ENCODE measurements around the gene ANKZF1.
A peak's percentile ranks its signal among the peaks of the same experiment; 100 is the strongest.

ANKZF1 gene

DNA sequence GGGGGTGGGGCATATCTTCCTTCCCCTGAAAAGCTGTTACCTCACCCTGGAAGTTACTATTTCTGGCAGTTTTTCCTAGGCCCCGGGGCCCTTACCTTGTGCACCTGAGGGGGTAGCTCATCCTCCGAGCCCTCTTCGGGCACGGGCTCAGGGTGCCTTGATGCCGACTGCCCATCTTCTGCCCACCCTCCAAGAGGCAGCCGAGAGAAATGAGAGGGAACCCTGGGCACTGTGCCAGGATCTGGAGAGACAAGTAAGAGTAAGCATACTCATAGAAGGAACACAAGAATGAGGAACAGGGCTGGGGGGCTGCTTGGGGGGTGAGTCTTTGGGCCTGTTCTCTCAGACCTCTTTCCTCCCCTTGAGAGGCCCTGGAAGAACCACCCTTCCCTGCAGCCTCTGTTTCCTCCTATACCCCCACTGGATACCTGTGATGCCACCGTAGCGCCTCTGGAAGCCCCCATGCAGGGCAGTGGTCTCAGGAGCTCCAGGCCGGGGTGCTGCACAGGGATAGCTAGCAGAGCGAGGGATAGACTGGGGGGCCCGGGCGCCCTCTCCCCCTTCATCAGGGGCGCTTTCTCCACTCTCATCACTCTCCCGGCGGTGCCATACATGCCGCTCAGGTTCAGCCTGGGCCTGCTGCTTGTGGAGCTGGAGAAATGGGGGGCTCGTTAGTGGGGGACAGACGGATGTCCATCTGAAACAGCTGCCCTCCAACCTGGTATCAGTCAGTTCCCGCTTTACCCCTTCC is 8.8 kb upstream of the ANKZF1 start:
- no peak for DNase-seq (ENCODE audit: low read depth)
- no peak overlapping the region for H3K4me3 ChIP-seq (ENCODE audit: low read depth, low read length)

DNA sequence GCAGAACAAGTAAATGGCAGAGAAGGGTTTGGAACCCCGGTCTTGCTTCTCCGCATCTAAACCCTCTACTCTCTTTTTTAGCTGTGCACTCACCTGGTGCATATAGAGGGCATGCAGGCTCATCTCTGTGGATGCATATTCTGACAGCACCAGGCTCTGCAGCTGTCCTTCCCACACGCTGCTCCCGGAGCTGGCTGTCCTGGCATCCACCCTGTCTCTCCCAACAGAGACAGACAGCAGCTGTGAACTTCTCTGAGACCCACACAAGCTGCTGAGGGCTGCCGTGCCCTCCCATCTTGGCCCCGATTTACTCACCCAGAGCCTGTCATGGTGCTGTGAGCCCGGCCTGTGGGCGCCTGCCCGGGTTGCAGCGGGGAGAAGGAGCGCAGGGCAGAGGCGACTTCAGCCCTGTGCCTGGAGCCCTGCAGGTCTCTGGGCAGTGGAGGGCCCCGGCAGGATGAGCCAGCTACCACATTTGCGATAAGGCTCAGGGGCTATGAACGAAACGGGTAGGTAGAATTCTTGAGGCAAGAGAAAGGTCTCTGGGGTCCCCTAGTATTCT is 7.6 kb upstream of the ANKZF1 start:
- no peak overlapping the region for H3K4me3 ChIP-seq (ENCODE audit: low read depth, low read length)
- no peak for DNase-seq (ENCODE audit: low read depth)

DNA sequence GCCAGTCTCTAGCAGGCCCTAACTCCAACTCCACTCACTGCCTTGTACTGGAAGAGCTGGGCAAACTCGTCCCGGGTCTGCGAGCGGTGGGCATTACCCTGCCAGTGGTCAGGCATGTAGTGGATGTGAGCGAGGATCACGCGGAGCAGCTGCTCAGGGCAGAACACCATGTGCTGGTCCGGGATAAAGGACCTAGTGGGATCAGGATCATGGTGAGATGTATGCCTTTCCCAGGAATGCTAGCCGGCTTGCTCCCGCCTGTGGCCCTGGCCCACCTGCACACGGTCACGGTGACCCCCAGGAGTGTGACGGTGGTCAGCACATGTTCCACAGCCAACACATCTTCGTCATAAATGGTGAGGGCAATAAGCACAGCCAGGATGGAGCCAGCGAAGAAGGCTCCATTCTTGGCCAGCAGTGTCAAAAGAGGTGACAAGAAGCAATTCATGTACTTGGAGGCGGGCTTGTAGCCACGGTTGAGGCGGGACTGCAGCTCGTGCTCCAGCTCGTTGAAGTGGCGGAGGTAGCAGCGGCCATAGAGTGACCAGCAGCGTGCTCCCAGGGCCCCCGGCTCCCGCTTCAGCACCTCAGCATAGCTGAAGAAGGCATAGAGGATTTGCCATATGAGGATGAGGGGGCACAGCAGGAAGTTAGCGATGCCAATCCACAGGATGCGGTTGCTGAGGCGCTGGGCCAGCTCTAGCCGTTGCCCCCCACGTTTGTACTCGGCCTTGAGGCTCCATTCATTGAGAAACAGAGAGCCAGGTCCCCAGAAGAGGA is 5.6 kb upstream of the ANKZF1 start:
- no peak for DNase-seq (ENCODE audit: low read depth)
- no peak overlapping the region for H3K4me3 ChIP-seq (ENCODE audit: low read depth, low read length)

DNA sequence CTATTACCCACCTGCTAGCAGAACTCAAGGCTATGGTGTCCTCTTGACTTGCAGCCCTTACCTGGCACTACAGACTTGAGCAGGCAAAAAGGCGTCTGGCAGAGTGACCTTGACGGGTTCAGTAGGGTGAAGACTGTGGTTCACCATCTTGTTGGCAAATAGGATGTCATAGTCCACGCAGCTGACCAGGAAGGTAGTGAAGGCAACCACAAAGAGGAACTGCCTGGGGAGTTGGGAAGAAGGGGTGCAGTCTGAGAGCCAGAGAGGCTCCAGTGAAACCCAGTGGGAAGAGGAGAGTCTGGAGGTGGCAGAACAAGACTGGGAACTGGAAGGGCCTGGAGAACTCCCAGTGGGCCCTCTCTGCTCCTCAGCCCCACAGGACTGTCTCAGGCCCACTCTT is 4.3 kb upstream of the ANKZF1 start:
- no peak overlapping the region for H3K4me3 ChIP-seq (ENCODE audit: low read depth, low read length)
- no peak for DNase-seq (ENCODE audit: low read depth)

DNA sequence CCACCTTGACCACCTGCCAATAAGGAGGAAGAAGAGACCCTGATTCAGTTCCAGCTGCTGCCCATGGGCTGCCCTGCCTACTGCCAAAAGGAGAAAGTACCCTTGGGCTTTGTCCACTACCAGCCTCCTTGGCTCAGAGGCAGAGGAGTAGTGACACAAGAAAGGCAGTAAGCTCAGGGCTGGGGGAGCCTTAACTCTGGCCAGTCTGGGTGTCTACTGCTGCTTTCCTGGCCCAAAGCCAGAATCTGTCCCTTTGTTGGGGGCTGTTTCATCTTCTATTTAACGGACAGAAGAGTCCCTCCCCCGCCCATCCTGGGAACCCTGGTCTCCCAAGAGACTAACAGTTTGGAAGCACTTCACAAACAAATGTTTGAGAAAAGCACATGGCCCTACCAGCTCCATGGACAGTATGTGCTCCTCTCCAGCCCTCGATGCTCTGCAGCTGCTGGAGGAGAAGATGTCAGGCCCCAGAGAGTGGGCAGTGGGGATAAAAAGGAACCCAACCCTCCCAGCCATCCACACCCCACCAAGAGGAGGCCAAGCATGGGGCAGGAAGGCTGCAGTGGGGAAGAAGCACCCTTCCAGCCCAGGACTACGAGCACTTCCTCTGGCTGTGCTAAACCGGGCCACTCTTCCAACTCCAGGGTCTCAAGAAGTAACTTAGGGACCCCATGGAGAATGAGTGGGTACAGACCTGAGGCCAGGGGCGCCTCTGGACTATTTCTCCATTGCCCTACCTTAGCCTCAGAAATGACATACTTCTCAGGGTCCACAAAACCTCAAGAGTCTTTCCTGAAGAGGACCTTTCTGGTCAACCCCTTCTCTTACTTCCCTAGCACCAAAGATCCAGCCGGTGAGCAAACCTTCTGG is 1.3 kb upstream of the ANKZF1 start:
- peak overlapping the region; percentile 77 for H3K4me3 ChIP-seq (ENCODE audit: low read depth, low read length)
- no peak for DNase-seq (ENCODE audit: low read depth)

DNA sequence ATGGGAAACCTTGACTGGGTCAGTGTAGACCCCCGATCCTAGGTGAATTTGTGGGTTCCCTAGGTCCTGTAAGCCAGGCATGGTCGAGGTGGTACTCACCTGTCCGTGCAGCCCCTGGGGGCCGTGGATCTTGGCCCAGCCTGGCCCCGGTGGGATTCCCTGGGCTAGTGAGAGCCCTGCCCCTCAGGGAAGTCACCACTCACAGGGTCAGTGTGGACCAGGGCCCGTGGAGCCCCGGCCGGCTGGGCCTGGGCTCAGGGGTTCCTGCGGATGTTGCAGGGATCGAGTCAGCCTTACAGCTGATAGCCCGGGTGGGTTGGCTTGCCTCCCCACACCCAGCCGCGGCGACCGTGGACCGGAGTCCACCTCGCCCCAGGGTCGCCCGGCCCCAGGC is 698 bp upstream of the ANKZF1 start:
- DNase-seq (ENCODE audit: low read depth), result no peak

DNA sequence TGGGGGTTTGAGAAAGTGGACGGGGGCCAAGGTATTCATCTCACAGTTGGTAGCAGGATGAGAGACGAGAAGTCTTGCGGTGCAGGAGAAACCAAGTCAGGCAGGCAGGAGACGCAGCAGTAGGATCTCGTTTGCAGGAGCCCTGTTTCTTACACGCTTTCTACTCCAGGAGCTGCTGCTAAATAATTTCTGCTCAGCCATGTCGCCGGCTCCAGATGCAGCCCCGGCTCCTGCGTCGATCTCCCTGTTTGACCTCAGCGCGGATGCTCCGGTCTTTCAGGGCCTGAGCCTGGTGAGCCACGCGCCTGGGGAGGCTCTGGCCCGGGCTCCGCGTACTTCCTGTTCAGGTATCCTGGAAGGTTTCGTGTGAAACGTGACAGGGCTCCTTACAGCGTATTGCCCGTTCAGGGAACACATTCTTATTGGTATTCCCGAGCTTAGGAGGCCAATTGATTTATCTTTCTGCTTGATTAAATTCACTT is 494 bp downstream of the ANKZF1 start:
- peak overlapping the region; percentile 77 for H3K4me3 ChIP-seq (ENCODE audit: low read depth, low read length)
- DNase-seq (ENCODE audit: low read depth), result no peak

More for the DNA sequence above, 698 bp upstream of the ANKZF1 start:
- peak overlapping the region; percentile 77 for H3K4me3 ChIP-seq (ENCODE audit: low read depth, low read length)

DNA sequence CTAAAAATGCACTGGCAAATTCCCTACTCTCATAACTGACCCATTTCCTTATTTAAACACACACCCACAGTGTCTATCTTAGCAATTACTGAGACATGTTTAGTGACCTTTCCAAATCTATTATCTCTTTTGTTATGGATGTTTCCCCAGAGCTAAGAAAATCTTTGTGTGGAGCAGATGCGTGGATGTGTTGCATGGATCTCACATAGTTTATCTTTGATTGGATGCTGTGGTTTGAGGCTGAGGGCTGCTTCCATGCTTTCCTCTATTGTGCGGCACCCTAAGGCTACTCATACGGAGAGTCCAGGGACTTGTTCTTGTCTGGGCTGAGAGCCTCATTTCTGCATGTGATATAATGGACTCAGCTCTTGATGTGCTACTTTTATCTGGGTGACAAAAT is 4.7 kb downstream of the ANKZF1 start:
- DNase-seq (ENCODE audit: low read depth), result no peak

DNA sequence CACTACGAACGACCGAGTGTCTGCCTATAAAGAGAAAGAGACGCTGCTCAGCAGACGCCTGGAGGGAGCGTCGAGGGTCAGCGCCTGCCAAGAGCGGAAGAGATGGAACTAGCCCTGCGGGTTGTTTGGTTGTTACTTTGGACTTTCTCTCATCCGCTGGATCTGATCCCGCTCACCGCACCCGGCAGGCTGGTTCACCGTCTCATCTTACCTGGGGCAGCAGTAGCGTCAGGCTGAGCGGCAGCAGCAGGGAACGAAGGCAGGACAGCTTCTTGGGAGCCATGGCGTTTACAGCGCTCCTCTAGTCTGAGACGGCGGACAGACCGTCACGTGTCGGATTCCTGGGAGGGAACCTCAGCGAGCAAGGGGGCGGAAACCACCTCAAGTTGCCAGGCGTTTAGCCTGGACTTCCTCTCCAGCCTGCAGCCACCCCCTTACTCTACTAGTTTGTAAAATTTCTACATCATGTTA is 13.7 kb downstream of the ANKZF1 start:
- DNase-seq (ENCODE audit: low read depth), result no peak
- peak overlapping the region; percentile 25 for H3K4me3 ChIP-seq (ENCODE audit: low read depth, low read length)

More for the DNA sequence above, 4.7 kb downstream of the ANKZF1 start:
- H3K4me3 ChIP-seq (ENCODE audit: low read depth, low read length), result no peak overlapping the region

DNA sequence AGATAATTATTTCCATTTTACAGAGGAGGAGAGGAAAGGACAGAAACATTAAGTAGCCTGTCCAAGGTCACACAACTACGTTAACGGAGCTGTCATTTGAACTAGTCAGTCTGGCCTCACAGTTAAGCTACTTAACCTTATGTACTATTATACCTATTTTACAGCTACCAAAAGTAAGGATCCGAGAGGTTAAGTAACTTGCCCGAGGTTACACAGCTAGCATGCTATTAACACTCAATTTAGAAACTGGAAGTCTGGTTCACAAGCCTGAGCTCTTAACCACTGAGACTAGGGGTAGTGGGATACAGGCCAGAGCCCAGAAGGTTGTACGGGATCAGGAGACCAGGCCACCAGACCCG is 15.2 kb downstream of the ANKZF1 start:
- peak overlapping the region; percentile 90 for H3K4me3 ChIP-seq (ENCODE audit: low read depth, low read length)

DNA sequence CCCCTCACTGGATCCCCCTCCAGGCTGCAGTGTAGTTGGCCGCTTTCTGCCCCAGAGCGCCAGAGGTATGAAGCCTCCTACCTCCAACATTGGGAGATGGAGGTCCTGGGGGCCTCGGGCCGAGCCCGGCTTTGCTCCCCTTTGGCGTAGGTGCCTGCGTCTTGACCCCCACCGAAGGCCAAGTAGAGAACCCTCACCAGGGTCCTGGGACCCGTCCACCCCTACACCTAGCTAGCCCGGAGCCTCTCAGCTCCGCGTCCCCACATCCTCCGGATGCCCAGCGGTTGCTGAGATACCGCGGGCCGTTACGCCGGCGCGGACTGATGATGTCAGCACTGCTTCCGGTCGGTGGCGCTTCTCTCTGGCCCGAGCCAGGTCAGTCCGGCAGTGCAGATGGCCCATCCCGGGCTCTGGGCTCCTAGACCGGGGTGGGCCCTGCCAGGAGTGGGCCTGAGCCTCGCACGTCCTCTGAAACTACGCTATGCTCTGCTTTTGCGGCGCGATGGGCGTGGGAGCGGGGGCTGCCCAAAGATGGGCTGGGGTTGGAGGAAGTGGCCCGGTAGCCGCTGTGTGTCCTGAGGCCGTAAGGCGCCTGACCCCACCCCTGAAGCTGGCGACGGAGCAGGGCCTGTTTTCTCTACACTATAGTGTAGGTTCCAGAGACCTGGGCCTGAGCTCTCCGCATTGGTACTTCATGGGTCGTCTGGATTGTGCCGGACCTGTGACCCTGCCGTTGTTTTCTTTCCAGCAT is 15.7 kb downstream of the ANKZF1 start, which contains the start of the genes GLB1L and STK16:
Gene GLB1L (minus strand): TSS at position 297 of the 751 bp plus-strand sequence. CDS start 1,871 bp downstream, outside the sequence.
Gene STK16 (plus strand): TSS at position 332 of the 751 bp plus-strand sequence. CDS start 521 bp downstream, outside the sequence.
- DNase-seq (ENCODE audit: low read depth), result peak; percentile 84
- H3K4me3 ChIP-seq (ENCODE audit: low read depth, low read length), result peak within 1 kb of the TSS; percentile 90

More for the DNA sequence above, 15.2 kb downstream of the ANKZF1 start:
- no peak for DNase-seq (ENCODE audit: low read depth)

DNA sequence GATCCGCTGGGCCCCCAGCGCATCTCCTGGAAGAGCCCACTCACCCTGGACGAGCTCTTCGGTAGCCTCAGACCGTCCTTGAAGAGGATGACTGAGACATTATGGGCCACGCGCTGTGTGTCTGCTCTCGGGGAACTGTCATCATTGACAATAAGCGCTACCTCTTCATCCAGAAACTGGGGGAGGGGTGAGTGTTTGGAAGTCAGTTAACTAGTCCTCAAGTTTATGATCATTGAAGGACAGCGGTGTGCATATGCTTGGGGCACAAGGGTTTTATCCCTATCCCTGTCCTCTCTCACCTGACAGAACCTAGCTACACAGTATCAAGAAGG is 16.3 kb downstream of the ANKZF1 start:
- DNase-seq (ENCODE audit: low read depth), result no peak
- H3K4me3 ChIP-seq (ENCODE audit: low read depth, low read length), result peak overlapping the region; percentile 90

DNA sequence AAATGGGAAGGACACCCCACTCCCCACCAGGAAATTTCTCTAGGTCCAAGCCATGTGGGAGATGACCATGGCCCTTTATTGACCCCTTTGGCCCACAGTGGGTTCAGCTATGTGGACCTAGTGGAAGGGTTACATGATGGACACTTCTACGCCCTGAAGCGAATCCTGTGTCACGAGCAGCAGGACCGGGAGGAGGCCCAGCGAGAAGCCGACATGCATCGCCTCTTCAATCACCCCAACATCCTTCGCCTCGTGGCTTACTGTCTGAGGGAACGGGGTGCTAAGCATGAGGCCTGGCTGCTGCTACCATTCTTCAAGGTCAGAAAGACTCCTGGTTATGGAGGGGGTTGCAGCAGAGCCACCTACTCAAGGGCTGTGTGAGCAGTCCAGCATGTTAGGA is 17.0 kb downstream of the ANKZF1 start:
- DNase-seq (ENCODE audit: low read depth), result no peak
- H3K4me3 ChIP-seq (ENCODE audit: low read depth, low read length), result no peak overlapping the region

DNA sequence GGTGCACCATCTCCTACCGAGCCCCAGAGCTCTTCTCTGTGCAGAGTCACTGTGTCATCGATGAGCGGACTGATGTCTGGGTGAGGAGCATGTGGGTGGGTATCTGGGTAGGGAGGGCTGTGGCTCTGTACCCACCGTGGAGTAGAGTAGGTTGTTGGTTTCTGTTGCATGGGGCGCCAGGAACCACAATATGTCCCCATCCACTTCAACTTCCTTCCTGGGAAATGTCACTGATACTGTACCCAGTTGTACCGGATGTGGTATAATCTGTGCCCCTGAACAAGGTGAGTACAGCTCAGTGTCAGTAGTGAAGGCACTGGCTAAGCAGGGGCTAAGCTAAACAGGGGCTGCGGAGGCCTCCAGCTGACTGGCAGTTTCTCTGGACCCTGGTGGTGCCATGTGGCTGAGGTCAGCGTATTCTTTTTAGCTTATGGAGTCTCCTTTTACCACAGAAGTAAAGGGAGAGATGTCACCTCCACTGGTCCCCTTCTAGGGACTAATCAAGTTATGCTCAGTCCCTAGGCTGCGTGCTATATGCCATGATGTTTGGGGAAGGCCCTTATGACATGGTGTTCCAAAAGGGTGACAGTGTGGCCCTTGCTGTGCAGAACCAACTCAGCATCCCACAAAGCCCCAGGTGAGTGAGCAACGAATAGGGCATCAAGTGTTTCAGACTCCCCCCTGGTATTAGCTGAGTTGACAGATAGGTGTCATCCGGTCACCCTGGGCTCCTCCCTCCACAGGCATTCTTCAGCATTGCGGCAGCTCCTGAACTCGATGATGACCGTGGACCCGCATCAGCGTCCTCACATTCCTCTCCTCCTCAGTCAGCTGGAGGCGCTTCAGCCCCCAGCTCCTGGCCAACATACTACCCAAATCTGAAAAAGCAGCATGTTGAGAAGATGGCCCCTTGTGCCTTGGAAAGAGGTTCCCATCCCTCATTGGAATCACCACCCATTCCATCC is 18.4 kb downstream of the ANKZF1 start:
- H3K4me3 ChIP-seq (ENCODE audit: low read depth, low read length), result no peak overlapping the region
- no peak for DNase-seq (ENCODE audit: low read depth)

DNA sequence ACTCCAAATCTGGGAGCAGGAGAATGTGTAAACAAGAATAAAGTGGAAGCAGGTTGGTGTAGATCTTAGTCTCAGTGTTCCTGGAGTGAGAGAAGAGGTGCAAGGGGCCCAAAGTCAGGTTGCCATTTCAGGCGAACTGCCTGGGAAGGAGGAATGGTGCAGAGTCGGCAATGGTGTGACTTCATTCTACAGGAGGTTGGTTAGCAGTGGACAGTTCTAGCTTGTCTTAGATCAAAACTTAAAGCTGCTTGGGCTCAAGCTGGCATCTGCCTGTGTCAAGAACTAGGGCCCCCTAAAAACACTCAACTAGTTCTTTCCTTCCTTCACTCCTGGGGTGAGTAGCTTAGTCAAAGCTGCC is 19.2 kb downstream of the ANKZF1 start:
- no peak for DNase-seq (ENCODE audit: low read depth)
- no peak overlapping the region for H3K4me3 ChIP-seq (ENCODE audit: low read depth, low read length)

DNA sequence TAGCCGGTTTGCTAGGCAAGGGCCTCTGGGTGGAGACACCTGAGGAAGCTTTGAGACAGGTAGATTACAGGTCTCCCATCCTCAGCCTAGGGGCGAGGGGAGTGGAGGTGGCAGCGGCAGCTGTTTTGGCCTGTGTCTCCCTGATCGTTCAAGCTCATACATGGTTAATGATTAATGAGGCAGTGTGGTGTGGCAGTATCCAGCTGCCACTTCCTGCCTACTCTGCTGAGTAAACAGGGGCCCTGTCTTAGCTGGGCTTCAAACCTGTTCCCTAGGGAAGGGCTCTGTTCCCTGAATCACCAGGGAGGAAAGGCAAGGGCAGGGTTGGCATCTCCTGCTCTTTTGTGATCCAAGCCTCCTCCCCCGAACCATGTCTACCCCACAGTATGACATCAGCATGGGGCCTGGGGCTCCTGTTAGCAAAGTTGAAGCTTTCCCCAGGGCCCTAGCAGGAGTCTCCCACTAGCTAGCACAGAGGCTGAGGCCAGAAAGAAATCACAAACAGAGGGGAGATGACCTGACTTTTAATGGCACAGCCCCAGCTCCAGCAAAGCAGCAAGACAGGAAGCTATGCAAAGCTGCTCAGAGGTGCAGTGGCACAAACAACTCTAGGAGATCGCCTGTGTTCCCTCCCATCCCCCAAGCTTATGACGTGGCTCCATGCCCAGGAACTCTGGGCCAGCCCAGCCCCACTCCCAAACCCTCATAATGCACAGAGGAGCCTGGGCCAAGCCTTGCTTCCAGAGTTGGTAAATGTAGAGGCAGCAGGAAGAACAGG is 19.8 kb downstream of the ANKZF1 start:
- no peak overlapping the region for H3K4me3 ChIP-seq (ENCODE audit: low read depth, low read length)
- peak; percentile 83 for DNase-seq (ENCODE audit: low read depth)

Data from skeletal muscle cell (primary cell).